Measurements from ENCODE around the gene DEPDC1. TPM values are rescaled to one million over a fixed set of nuclear protein-coding genes. Genes with fewer than 3 reads are reported as not detected.
"Not testable (repeated sequence)": the region's sequence is repeated elsewhere in the genome, so short reads cannot be mapped to it uniquely, and the experiment has no call there.

Gene DEPDC1
- total RNA-seq, 4 donors from 2014 or later, result 0.19 to 0.96 TPM; not detected in 2

DNA sequence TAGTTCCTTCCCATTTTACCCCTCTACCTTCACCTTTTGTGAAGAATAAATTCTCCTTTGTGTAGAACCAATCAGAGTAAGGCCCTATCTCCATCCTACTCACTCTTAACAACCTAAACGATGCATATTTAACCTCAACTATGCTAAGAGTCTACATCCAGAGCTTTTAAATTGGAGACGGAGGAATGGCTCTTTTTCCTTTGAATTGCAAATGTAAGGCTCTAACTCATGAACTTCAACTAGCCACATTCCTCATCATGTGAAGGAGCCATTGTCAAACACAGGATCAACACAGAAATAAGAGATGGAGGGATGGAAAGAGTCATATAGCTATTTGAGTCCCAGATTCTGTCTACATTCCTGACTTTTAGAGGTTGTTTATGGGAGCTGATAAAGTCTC is 18.2 kb downstream of the DEPDC1 start:
- no peak for ATAC-seq (ENCODE audit: low FRiP score)

DNA sequence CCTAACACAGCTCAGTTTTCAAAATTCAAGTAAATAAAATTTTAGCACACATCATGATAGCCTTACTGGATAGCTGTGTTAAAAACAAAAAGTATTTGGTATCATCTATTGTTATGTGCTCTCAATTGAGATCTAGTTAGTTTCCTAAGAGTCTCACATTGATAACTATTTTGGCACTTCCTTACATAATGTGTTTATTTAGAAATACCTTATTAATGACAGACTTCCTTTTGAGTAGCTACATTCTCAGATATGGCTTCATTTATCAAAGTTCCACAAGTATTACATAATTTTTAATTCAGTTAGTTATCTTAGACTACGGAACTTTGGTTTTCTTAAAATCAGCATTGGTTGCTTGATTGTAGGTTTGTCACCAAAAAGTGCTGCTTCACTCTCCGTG is 20.3 kb downstream of the DEPDC1 start:
- ATAC-seq (ENCODE audit: low FRiP score); DNase-seq (ENCODE audit: low spot score): not testable (repeated sequence)

More for the DNA sequence above, 18.2 kb downstream of the DEPDC1 start:
- TF ChIP-seq CTCF (IDR thresholded peaks at IDR 0.05), result no peak
- DNase-seq (ENCODE audit: low spot score), result no peak

GRCh38 chr1:68473060-68473459 is 23.8 kb downstream of the DEPDC1 start:
- TF ChIP-seq CTCF (IDR thresholded peaks at IDR 0.05), result no peak
- DNase-seq (ENCODE audit: low spot score) (no peak), ATAC-seq (ENCODE audit: low FRiP score) (no peak)

DNA sequence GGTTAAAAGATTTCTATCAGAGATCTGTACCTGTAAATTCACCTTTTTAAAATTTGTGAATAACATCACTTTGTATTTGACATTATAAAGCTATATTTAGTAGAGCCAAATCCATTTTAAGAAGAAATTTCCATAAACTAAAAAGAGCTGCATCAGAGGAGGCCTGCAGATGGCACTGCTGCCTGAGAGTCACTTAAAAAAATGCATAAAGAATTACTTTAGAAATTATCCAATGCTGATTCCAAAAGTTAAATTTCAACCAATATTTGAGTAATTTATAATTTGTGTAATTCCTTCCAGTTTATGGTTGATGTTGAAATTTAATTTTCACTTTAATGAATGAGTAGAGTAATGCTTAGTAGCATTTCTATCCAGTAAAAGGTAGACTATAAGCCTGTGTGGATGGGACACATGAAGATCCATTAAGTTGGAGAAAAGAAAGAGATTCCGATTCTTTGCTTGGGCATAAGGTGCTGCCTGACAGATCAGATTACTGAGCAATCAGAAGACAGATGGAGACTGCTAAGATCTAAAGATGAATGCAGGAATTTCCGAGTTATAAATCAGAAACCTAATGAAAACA is 26.4 kb downstream of the DEPDC1 start:
- no peak for TF ChIP-seq CTCF (IDR thresholded peaks at IDR 0.05)
- DNase-seq (ENCODE audit: low spot score) (no peak), ATAC-seq (ENCODE audit: low FRiP score) (no peak)

GRCh38 chr1:68464891-68465290 is 32.0 kb downstream of the DEPDC1 start:
- ATAC-seq (ENCODE audit: low FRiP score), result no peak
- no peak for TF ChIP-seq CTCF (IDR thresholded peaks at IDR 0.05)
- DNase-seq (ENCODE audit: low spot score), result no peak

- no peak for ATAC-seq (ENCODE audit: low FRiP score)
- TF ChIP-seq CTCF (IDR thresholded peaks at IDR 0.05), result no peak
- no peak for DNase-seq (ENCODE audit: low spot score)
These were observed 35.9 kb downstream of the DEPDC1 start for GRCh38 chr1:68460935-68461334.

- ATAC-seq (ENCODE audit: low FRiP score) (no peak), DNase-seq (ENCODE audit: low spot score) (no peak)
- no peak for TF ChIP-seq CTCF (IDR thresholded peaks at IDR 0.05)
These were observed 37.1 kb downstream of the DEPDC1 start for GRCh38 chr1:68459796-68460195.
